MM.1S (cell line): Measurements from ENCODE around the gene ALKBH3.

Experiments used
- EZH2 ChIP-seq: fragments of 300-600 bp; sonication (generic); optimal IDR thresholded peaks from 2 replicates; pipeline ENCODE3; 2017; ENCODE audit warnings: low read depth, mild to moderate bottlenecking, antibody characterized with exemption, low read length, mixed read lengths
- EZH2phosphoT487 ChIP-seq: fragments of 300-600 bp; sonication (generic); IDR thresholded peaks from 2 replicates; pipeline ENCODE4 v1.6.1; 2018; ENCODE audit warnings: antibody characterized with exemption, low read length
- TF ChIP-seq, protein P1 (sequence below): fragments of 300-600 bp; sonication (generic); IDR thresholded peaks from 2 replicates; pipeline ENCODE4 v1.5.1; 2016; ENCODE audit warnings: antibody characterized with exemption, low read length, mixed read lengths

DNA sequence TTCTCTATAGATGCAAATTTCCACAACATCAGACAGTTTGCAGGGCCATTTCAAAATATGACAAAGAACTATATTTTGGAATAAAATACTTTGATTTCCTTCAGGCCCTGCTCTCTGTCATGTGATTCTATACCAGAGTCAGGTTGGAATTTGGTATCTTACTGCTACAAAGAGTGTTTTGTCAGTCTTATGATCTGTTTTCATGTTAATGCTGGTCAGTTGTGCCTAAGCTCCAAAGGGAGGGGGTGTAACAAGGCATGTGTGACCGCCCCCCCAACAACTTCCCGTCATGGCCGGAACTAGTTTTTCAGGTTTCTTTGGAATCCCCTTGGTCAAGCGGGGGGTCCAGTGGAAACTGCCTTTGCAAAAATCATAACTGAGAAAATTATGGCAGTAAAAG, 76.9 kb downstream of the ALKBH3 start:
- TF ChIP-seq, protein P1, sequence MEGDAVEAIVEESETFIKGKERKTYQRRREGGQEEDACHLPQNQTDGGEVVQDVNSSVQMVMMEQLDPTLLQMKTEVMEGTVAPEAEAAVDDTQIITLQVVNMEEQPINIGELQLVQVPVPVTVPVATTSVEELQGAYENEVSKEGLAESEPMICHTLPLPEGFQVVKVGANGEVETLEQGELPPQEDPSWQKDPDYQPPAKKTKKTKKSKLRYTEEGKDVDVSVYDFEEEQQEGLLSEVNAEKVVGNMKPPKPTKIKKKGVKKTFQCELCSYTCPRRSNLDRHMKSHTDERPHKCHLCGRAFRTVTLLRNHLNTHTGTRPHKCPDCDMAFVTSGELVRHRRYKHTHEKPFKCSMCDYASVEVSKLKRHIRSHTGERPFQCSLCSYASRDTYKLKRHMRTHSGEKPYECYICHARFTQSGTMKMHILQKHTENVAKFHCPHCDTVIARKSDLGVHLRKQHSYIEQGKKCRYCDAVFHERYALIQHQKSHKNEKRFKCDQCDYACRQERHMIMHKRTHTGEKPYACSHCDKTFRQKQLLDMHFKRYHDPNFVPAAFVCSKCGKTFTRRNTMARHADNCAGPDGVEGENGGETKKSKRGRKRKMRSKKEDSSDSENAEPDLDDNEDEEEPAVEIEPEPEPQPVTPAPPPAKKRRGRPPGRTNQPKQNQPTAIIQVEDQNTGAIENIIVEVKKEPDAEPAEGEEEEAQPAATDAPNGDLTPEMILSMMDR, result no peak
- no peak for TF ChIP-seq EZH2phosphoT487
- no peak for TF ChIP-seq EZH2
